ENCODE measurements around the gene FIBCD1. TPM values are rescaled to one million over a fixed set of nuclear protein-coding genes. Genes with fewer than 3 reads are reported as not detected.

The FIBCD1 gene
- total and polyA plus RNA-seq, 2 of the 8 experiments (the other 6 are each of a cell fraction or from before 2014, with no cell fraction given) = 6.1 to 8.8 TPM

- FAIRE-seq = no peak
- ChIA-PET CTCF (ENCODE audit: partially characterized antibody) (interaction anchor here (1.1 to 8.2 kb wide), 18 partner anchors 8 to 213 kb away, joined by 3 to 49 read pairs (median 6); no protein-coding TSS in a partner anchor), POLR2A (ENCODE audit: partially characterized antibody) (interaction anchor here (0.9 to 2.3 kb wide), 4 partner anchors 8 to 203 kb away, joined by 3 to 5 read pairs (median 3); no protein-coding TSS in a partner anchor)
- Histone ChIP-seq H3K36me3 (ENCODE audit: control insufficient read depth in 2 of 4, insufficient read depth in 4 of 4, low read length in 3 of 4) (peaks cover 3 to 14% (median 6%) of the 10 kb centered on the region in 4 experiments; a peak in 6 of 8 replicates), H2AK5ac (ENCODE audit: low read depth, low read length) (no peak overlapping the region), H3K14ac (ENCODE audit: insufficient read length) (no peak overlapping the region), H4K20me1 (replicated peaks in 1 of 2; ENCODE audit: control insufficient read depth in 1 of 2, insufficient read depth in 2 of 2, low read length in 2 of 2) (peaks cover 4 to 6% of the 10 kb centered on the region in 2 experiments), H4K91ac (replicated peaks; ENCODE audit: insufficient read length, low read length) (no peak overlapping the region), H3K23ac (ENCODE audit: insufficient read length) (no peak overlapping the region), H4K5ac (ENCODE audit: insufficient read length, low read depth, low read length) (no peak overlapping the region), H3K79me1 (ENCODE audit: low read depth, low read length) (no peaks in the 10 kb centered on the region), H3K4me3 (ENCODE audit: extremely low read depth in 1 of 4, insufficient read depth in 2 of 4, low read depth in 3 of 4, low read length in 4 of 4) (no peak overlapping the region), H2BK120ac (replicated peaks; ENCODE audit: low read depth, low read length) (no peak overlapping the region), H3K4me1 (replicated peaks in 1 of 4; ENCODE audit: control insufficient read depth in 3 of 4, insufficient read depth in 4 of 4, low read length in 3 of 4) (peaks cover 0 to 3% (median 0%) of the 10 kb centered on the region in 4 experiments; a peak in 3 of 7 replicates), H3K9ac (replicated peaks in 1 of 4; ENCODE audit: extremely low read depth in 1 of 4, low read depth in 3 of 4, low read length in 3 of 4) (no peak overlapping the region), H4K8ac (ENCODE audit: extremely low read depth, insufficient read depth, low read length) (0 out of 2 replicates have a peak overlapping the region, but pooled peaks have one; percentile 7), H3K23me2 (ENCODE audit: low read depth, low read length) (no peaks in the 10 kb centered on the region), H3K9me3 (ENCODE audit: insufficient read depth in 2 of 2, low read depth in 1 of 2, low read length in 1 of 2) (no peaks in the 10 kb centered on the region), H3K27me3 (replicated peaks in 1 of 4; ENCODE audit: control insufficient read depth in 3 of 4, extremely low read depth in 1 of 4, insufficient read depth in 3 of 4, low read length in 3 of 4) (no peaks in the 10 kb centered on the region), H3K4me2 (ENCODE audit: insufficient read depth in 1 of 2, low read depth in 2 of 2, low read length in 2 of 2) (no peak overlapping the region), H2BK20ac (ENCODE audit: low read length) (no peak overlapping the region), H3K56ac (replicated peaks; ENCODE audit: insufficient read length, low read depth, low read length) (no peak overlapping the region), H3K4ac (replicated peaks; ENCODE audit: insufficient read length, low read depth, low read length) (no peak overlapping the region), H2BK12ac (ENCODE audit: low read depth, low read length) (no peak overlapping the region), H2AFZ (ENCODE audit: low read length) (no peak overlapping the region), H2BK15ac (ENCODE audit: low read length) (no peak overlapping the region), H3K79me2 (ENCODE audit: control insufficient read depth in 1 of 2, insufficient read depth in 2 of 2, low read length in 2 of 2) (no peaks in the 10 kb centered on the region), H3K27ac (ENCODE audit: low read depth, low read length) (no peak overlapping the region), H3K18ac (ENCODE audit: extremely low read depth, low read length) (no peak overlapping the region), H2BK5ac (ENCODE audit: low read depth, low read length) (no peak overlapping the region)
- no peak for DNase-seq (ENCODE audit: low read depth in 1 of 2, low spot score in 2 of 2)
- WGBS, 2 experiments (ENCODE audit: extremely low coverage in 1 of 2, insufficient coverage in 1 of 2, insufficient read length in 1 of 2, insufficient replicate concordance in 2 of 2, low coverage in 1 of 2, low lambda C conversion rate in 2 of 2, missing lambda C conversion rate in 1 of 2) = 91% methylated on average over 30 of the region's 34 CpGs; no CpG with 5 or more reads in 1 of the 2 experiments
- TF ChIP-seq, protein P1, sequence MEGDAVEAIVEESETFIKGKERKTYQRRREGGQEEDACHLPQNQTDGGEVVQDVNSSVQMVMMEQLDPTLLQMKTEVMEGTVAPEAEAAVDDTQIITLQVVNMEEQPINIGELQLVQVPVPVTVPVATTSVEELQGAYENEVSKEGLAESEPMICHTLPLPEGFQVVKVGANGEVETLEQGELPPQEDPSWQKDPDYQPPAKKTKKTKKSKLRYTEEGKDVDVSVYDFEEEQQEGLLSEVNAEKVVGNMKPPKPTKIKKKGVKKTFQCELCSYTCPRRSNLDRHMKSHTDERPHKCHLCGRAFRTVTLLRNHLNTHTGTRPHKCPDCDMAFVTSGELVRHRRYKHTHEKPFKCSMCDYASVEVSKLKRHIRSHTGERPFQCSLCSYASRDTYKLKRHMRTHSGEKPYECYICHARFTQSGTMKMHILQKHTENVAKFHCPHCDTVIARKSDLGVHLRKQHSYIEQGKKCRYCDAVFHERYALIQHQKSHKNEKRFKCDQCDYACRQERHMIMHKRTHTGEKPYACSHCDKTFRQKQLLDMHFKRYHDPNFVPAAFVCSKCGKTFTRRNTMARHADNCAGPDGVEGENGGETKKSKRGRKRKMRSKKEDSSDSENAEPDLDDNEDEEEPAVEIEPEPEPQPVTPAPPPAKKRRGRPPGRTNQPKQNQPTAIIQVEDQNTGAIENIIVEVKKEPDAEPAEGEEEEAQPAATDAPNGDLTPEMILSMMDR (IDR thresholded peaks at IDR 0.05; ENCODE audit: control extremely low read depth in 1 of 3, insufficient read depth in 1 of 3, low read depth in 1 of 3, low read length in 3 of 3) = peak in 2 of 3 experiments; percentile 48 to 53; a peak in 3 of 4 replicates
- TF ChIP-seq SRF (IDR thresholded peaks at IDR 0.05; ENCODE audit: low read depth, low read length) (no peak), MAX (IDR thresholded peaks at IDR 0.05) (0 out of 2 replicates have a peak, but pooled peaks have one; percentile 14), POU5F1 (IDR thresholded peaks at IDR 0.05; ENCODE audit: low read depth, low read length) (no peak), KDM5A (IDR thresholded peaks at IDR 0.05; ENCODE audit: low read length) (no peak), RAD21 (IDR thresholded peaks at IDR 0.05 in 1 of 2, conservative IDR thresholded peaks at IDR 0.05 in 1 of 2; ENCODE audit: low read depth in 2 of 2, low read length in 2 of 2) (peak; percentile 55 to 70), SIX5 (IDR thresholded peaks at IDR 0.05; ENCODE audit: low read depth, low read length) (no peak)
These were observed 45.5 kb downstream of the FIBCD1 start for GRCh38 chr9:130893341-130894101.
